ENCODE measurements around the gene RHBDD1. TPM values are rescaled to one million over a fixed set of nuclear protein-coding genes. Genes with fewer than 3 reads are reported as not detected.

RHBDD1 gene
- total RNA-seq, 2 donors from 2014 or later, result 10.2 to 17.3 TPM

DNA sequence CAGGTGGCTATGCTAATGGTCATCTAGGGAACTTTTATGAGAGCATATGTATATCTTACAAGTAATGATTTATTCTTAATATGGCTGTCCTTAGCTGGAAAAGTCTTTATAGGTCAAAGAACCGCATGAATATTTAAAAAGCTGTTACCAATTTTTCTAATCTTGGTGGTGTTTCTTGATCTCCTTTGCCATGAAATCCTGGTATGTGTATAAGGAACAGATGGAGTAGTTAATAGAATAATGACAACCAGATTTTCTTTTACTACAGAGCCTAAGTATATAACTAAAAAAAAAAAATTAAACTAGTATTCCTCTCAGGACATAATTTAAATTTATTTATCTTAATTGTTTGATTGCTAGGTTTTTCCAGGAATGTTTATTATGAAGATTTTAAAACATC is 74.5 kb downstream of the RHBDD1 start:
- no peaks in the 10 kb centered on the region for H3K27me3 ChIP-seq (replicated peaks; ENCODE audit: insufficient read depth)
- H3K36me3 ChIP-seq, result no peaks in the 10 kb centered on the region
- H3K4me1 ChIP-seq (ENCODE audit: control insufficient read depth in 1 of 2, low read depth in 2 of 2), result peaks cover 4 to 20% of the 10 kb centered on the region in 2 donors
- ATAC-seq (ENCODE audit: insufficient number of reproducible peaks, low FRiP score, low read depth) (no peak), DNase-seq (ENCODE audit: low spot score) (no peak)
- no peak overlapping the region for H3K4me3 ChIP-seq
- H3K27ac ChIP-seq, result no peak overlapping the region
- TF ChIP-seq CTCF (IDR thresholded peaks at IDR 0.05), result no peak
- H3K9me3 ChIP-seq, result no peaks in the 10 kb centered on the region

GRCh38 chr2:226911932-226912331 is 76.1 kb downstream of the RHBDD1 start:
- TF ChIP-seq CTCF (IDR thresholded peaks at IDR 0.05), result no peak
- ATAC-seq (ENCODE audit: insufficient number of reproducible peaks, low FRiP score, low read depth), result no peak
- Histone ChIP-seq H3K27me3 (replicated peaks; ENCODE audit: insufficient read depth) (no peaks in the 10 kb centered on the region), H3K27ac (no peak overlapping the region), H3K4me3 (no peak overlapping the region), H3K36me3 (no peaks in the 10 kb centered on the region), H3K9me3 (no peaks in the 10 kb centered on the region), H3K4me1 (ENCODE audit: control insufficient read depth in 1 of 2, low read depth in 2 of 2) (peaks cover 4 to 20% of the 10 kb centered on the region in 2 donors)
- DNase-seq (ENCODE audit: low spot score), result no peak

DNA sequence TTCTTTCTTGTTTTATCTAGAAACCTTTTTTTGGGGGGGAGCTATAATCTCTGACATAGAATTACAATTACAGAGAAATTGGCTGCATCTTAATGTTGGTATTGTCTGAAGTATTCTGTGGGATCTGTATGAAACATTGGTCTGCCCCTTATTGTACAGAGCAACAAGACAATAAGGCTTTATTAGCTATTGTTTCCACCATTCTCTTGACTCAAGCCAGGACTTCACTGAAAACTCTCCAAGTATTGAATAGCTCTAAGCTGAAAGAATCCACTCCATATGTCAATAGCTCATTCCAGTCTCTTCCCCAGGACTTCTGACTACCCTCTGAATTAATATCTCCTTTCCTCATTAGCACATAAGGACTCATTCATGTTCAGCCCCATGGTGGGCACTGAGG is 77.8 kb downstream of the RHBDD1 start:
- H3K27ac ChIP-seq, result no peak overlapping the region

GRCh38 chr2:226915846-226916360 is 80.0 kb downstream of the RHBDD1 start:
- Histone ChIP-seq H3K9me3 (peaks cover 2% of the 10 kb centered on the region), H3K27me3 (replicated peaks; ENCODE audit: insufficient read depth) (no peaks in the 10 kb centered on the region), H3K4me3 (no peak overlapping the region), H3K4me1 (ENCODE audit: control insufficient read depth in 1 of 2, low read depth in 2 of 2) (no peaks in the 10 kb centered on the region), H3K27ac (no peak overlapping the region), H3K36me3 (no peaks in the 10 kb centered on the region)
- no peak for TF ChIP-seq CTCF (IDR thresholded peaks at IDR 0.05)
- ATAC-seq (ENCODE audit: insufficient number of reproducible peaks, low FRiP score, low read depth) (no peak), DNase-seq (ENCODE audit: low spot score) (no peak)

More for the DNA sequence above, 77.8 kb downstream of the RHBDD1 start:
- no peak for DNase-seq (ENCODE audit: low spot score)
- Histone ChIP-seq H3K4me1 (ENCODE audit: control insufficient read depth in 1 of 2, low read depth in 2 of 2) (peaks cover 4 to 13% of the 10 kb centered on the region in 2 donors), H3K27me3 (replicated peaks; ENCODE audit: insufficient read depth) (no peaks in the 10 kb centered on the region), H3K9me3 (no peaks in the 10 kb centered on the region), H3K36me3 (no peaks in the 10 kb centered on the region), H3K4me3 (no peak overlapping the region)
- no peak for ATAC-seq (ENCODE audit: insufficient number of reproducible peaks, low FRiP score, low read depth)
- TF ChIP-seq CTCF (IDR thresholded peaks at IDR 0.05), result no peak

GRCh38 chr2:226916669-226917068 is 80.8 kb downstream of the RHBDD1 start:
- Histone ChIP-seq H3K27ac (no peak overlapping the region), H3K4me3 (no peak overlapping the region), H3K27me3 (replicated peaks; ENCODE audit: insufficient read depth) (no peaks in the 10 kb centered on the region), H3K36me3 (no peaks in the 10 kb centered on the region), H3K9me3 (peaks cover 2% of the 10 kb centered on the region), H3K4me1 (ENCODE audit: control insufficient read depth in 1 of 2, low read depth in 2 of 2) (no peaks in the 10 kb centered on the region)
- ATAC-seq (ENCODE audit: insufficient number of reproducible peaks, low FRiP score, low read depth), result no peak
- DNase-seq (ENCODE audit: low spot score), result no peak
- TF ChIP-seq CTCF (IDR thresholded peaks at IDR 0.05), result no peak
